PC-9 (cell line): ENCODE measurements around the gene DSN1.

ENCODE experiments used
- CTCF ChIP-seq: fragments of 200-600 bp; sonication (generic); conservative IDR thresholded peaks from 2 replicates; pipeline ENCODE4 v1.6.1; 2017; ENCODE audit warnings: mixed run types, antibody characterized with exemption, mild to moderate bottlenecking, moderate library complexity
- EZH2 ChIP-seq: fragments of 200-600 bp; sonication (generic); IDR thresholded peaks from 2 replicates; pipeline ENCODE4 v1.8.0; 2017; ENCODE audit warnings: antibody characterized with exemption, low read depth

- TF ChIP-seq CTCF, result no peak
- no peak for TF ChIP-seq EZH2
Observed at GRCh38 chr20:36796117-36796516, 22.6 kb upstream of the DSN1 start.
